ENCODE results near the gene LGALSL. TPM values are rescaled to one million over a fixed set of nuclear protein-coding genes. Genes with fewer than 3 reads are reported as not detected.

Gene LGALSL
- total RNA-seq, 1 experiment from 2014 or later, result 14.2 TPM

DNA sequence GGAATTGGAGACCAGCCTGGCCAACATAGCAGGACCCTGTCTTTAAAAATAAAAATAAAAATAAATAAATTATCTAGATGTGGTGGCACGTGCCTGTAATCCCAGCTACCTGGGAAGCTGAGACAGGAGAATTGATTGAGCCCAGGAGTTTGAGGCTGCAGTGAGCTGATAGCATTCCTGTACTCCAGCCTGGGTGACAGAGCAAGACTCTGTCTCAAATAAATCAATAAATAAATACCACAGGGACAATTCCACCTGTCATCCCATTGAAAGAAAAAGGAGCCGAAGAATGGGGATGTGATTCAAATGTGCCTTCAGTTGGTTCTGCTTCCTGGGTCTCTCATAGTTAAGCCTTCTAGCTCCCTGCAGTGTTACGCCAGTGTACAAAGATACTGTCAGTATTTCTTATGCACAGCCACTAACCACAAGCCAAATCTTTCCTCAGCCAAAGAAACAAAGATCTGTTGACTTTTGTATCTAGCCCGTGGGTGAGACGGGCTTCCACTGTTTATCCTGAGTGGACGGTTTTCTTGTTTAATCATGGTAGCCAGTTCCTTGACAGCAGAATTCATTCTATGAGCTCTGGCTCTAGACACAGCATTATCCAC lies 12.6 kb downstream of the LGALSL start:
- Histone ChIP-seq H3K9me3 (ENCODE audit: control insufficient read depth in 1 of 2, insufficient read depth in 1 of 2, low read depth in 1 of 2, low read length in 2 of 2) (no peaks in the 10 kb centered on the region), H4K20me1 (ENCODE audit: insufficient read depth) (no peaks in the 10 kb centered on the region), H3K4me3 (replicated peaks in 1 of 2; ENCODE audit: low read depth in 1 of 2, low read length in 2 of 2) (no peak overlapping the region), H3K27me3 (ENCODE audit: insufficient read depth, low read length) (no peaks in the 10 kb centered on the region), H3K36me3 (ENCODE audit: control insufficient read depth in 1 of 2, insufficient read depth in 2 of 2, low read length in 2 of 2) (no peaks in the 10 kb centered on the region), H3K4me1 (ENCODE audit: control insufficient read depth in 1 of 2, insufficient read depth in 2 of 2, low read length in 2 of 2) (no peaks in the 10 kb centered on the region), H3K9me2 (ENCODE audit: insufficient read depth) (no peaks in the 10 kb centered on the region), H3K4me2 (ENCODE audit: low read length) (no peak overlapping the region), H3K27ac (ENCODE audit: low read depth, low read length) (no peak overlapping the region), H2AFZ (ENCODE audit: low read depth, low read length, poor library complexity, severe bottlenecking) (no peak overlapping the region), H3K79me2 (ENCODE audit: insufficient read depth, low read length) (no peaks in the 10 kb centered on the region), H3K9ac (ENCODE audit: low read length) (no peak overlapping the region)
- intact Hi-C loops (cut with micrococcal nuclease), result no loop called here
- ATAC-seq (no peak), DNase-seq (ENCODE audit: low read depth, low spot score) (no peak)
- ChIA-PET RAD21 (ENCODE audit: low non-redundant PET in 1 of 2, low total read pairs in 2 of 2, uncharacterized antibody in 2 of 2, unreplicated experiment in 2 of 2) (no interaction called here), POLR2A (no interaction called here), CTCF (interaction anchor here (1.1 kb wide), 1 partner anchor 136 kb away, joined by 3 read pairs; no protein-coding TSS in a partner anchor)
- TF ChIP-seq SRF (IDR thresholded peaks at IDR 0.05; ENCODE audit: low read depth), result no peak
- TF ChIP-seq POLR2AphosphoS5 (IDR thresholded peaks at IDR 0.05; ENCODE audit: low read depth, low read length), result no peak
- TF ChIP-seq EZH2phosphoT487 (IDR thresholded peaks at IDR 0.05; ENCODE audit: borderline replicate concordance), result no peak
- TF ChIP-seq, protein P1, sequence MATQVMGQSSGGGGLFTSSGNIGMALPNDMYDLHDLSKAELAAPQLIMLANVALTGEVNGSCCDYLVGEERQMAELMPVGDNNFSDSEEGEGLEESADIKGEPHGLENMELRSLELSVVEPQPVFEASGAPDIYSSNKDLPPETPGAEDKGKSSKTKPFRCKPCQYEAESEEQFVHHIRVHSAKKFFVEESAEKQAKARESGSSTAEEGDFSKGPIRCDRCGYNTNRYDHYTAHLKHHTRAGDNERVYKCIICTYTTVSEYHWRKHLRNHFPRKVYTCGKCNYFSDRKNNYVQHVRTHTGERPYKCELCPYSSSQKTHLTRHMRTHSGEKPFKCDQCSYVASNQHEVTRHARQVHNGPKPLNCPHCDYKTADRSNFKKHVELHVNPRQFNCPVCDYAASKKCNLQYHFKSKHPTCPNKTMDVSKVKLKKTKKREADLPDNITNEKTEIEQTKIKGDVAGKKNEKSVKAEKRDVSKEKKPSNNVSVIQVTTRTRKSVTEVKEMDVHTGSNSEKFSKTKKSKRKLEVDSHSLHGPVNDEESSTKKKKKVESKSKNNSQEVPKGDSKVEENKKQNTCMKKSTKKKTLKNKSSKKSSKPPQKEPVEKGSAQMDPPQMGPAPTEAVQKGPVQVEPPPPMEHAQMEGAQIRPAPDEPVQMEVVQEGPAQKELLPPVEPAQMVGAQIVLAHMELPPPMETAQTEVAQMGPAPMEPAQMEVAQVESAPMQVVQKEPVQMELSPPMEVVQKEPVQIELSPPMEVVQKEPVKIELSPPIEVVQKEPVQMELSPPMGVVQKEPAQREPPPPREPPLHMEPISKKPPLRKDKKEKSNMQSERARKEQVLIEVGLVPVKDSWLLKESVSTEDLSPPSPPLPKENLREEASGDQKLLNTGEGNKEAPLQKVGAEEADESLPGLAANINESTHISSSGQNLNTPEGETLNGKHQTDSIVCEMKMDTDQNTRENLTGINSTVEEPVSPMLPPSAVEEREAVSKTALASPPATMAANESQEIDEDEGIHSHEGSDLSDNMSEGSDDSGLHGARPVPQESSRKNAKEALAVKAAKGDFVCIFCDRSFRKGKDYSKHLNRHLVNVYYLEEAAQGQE (IDR thresholded peaks at IDR 0.05; ENCODE audit: low read depth), result no peak
- TF ChIP-seq, protein P2, sequence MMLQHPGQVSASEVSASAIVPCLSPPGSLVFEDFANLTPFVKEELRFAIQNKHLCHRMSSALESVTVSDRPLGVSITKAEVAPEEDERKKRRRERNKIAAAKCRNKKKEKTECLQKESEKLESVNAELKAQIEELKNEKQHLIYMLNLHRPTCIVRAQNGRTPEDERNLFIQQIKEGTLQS (IDR thresholded peaks at IDR 0.05), result no peak
- no peak for TF ChIP-seq TCF7L2 (IDR thresholded peaks at IDR 0.05; ENCODE audit: borderline replicate concordance, extremely low read depth, insufficient read depth, insufficient read length)
- no peak for TF ChIP-seq ELF1 (IDR thresholded peaks at IDR 0.05; ENCODE audit: borderline replicate concordance, low read depth)
- no peak for TF ChIP-seq CEBPB (IDR thresholded peaks at IDR 0.05; ENCODE audit: low read depth)
- TF ChIP-seq RAD21 (IDR thresholded peaks at IDR 0.05; ENCODE audit: low read depth), result no peak
- TF ChIP-seq EGR1 (IDR thresholded peaks at IDR 0.05; ENCODE audit: low read depth), result no peak
- TF ChIP-seq EZH2 (IDR thresholded peaks at IDR 0.05), result no peak
- TF ChIP-seq JUND (IDR thresholded peaks at IDR 0.05), result no peak
- TF ChIP-seq YY1 (IDR thresholded peaks at IDR 0.05; ENCODE audit: extremely low read depth, insufficient replicate concordance, low read depth, low read length), result no peak
- TF ChIP-seq POLR2A (IDR thresholded peaks at IDR 0.05; ENCODE audit: borderline replicate concordance, extremely low read depth, insufficient read depth, insufficient read length), result no peak
- TF ChIP-seq, protein P3, sequence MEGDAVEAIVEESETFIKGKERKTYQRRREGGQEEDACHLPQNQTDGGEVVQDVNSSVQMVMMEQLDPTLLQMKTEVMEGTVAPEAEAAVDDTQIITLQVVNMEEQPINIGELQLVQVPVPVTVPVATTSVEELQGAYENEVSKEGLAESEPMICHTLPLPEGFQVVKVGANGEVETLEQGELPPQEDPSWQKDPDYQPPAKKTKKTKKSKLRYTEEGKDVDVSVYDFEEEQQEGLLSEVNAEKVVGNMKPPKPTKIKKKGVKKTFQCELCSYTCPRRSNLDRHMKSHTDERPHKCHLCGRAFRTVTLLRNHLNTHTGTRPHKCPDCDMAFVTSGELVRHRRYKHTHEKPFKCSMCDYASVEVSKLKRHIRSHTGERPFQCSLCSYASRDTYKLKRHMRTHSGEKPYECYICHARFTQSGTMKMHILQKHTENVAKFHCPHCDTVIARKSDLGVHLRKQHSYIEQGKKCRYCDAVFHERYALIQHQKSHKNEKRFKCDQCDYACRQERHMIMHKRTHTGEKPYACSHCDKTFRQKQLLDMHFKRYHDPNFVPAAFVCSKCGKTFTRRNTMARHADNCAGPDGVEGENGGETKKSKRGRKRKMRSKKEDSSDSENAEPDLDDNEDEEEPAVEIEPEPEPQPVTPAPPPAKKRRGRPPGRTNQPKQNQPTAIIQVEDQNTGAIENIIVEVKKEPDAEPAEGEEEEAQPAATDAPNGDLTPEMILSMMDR (IDR thresholded peaks at IDR 0.05 in 2 of 3, conservative IDR thresholded peaks at IDR 0.05 in 1 of 3; ENCODE audit: borderline replicate concordance in 1 of 3, insufficient read depth in 1 of 3, low read depth in 2 of 3, low read length in 2 of 3), result no peak
- no peak for TF ChIP-seq SIN3A (IDR thresholded peaks at IDR 0.05; ENCODE audit: low read depth)
- TF ChIP-seq SP1 (IDR thresholded peaks at IDR 0.05; ENCODE audit: low read depth), result no peak
- no peak for TF ChIP-seq FOSL1 (IDR thresholded peaks at IDR 0.05; ENCODE audit: low read depth)
- TF ChIP-seq CBX3 (IDR thresholded peaks at IDR 0.05; ENCODE audit: low read depth), result no peak
- no peak for TF ChIP-seq ZFX (IDR thresholded peaks at IDR 0.05)
- BruUV-seq (replicated peaks), result no TSS peak

All from HCT116 (cell line).